Peyer's patch (tissue), 4 donors: ENCODE measurements around the gene CDC73.

Experiments used
- CTCF ChIP-seq, 6 experiments: fragments of 450-650 bp in 4 of 6; fragments of 200-600 bp in 2 of 6; sonication (generic) in 1 of 6; IDR thresholded peaks; one replicate each; pipeline ENCODE4 v1.5.1; 2017 to 2019; ENCODE audit warnings: antibody characterized with exemption in 6 of 6, mild to moderate bottlenecking in 3 of 6, moderate library complexity in 1 of 6
- POLR2A ChIP-seq, 2 donors: fragments of 450-650 bp; IDR thresholded peaks; one replicate each; pipeline ENCODE4 v1.5.1; 2017; ENCODE audit warnings: antibody characterized with exemption in 2 of 2, mild to moderate bottlenecking in 2 of 2, moderate library complexity in 2 of 2

GRCh38 chr1:193299038-193299437, 177.2 kb downstream of the CDC73 start:
- TF ChIP-seq CTCF (IDR thresholded peaks at IDR 0.05) (no peak), POLR2A (IDR thresholded peaks at IDR 0.05) (no peak)
